GM12878 (cell line): ENCODE results near the gene SHOC2. TPM values are rescaled to one million over a fixed set of nuclear protein-coding genes. Genes with fewer than 3 reads are reported as not detected.

Source experiments
- ATAC-seq: fragments of 200-7000 bp; cut with Tn5 transposase; 3 replicates; pipeline ENCODE4 v1.9.1; 2020; ENCODE audit warnings: mild to moderate bottlenecking, moderate library complexity
- BruUV-seq: library from RNA; stranded (reverse); fragments of 400-500 nt; replicated peaks from 2 replicates; lab custom pipeline; 2021; lab: Mats Ljungman, UMichigan
- CTCF ChIA-PET: fragments of 300-600 bp; sonication (Branson Sonifier 250); formaldehyde crosslinking; extraction: SDS; loops from one replicate; lab custom pipeline; 2021; ENCODE audit warnings: inconsistent platforms; lab: Yijun Ruan, JAX
- POLR2A ChIA-PET: fragments of 350-600 bp; formaldehyde crosslinking; extraction: SDS; loops from one replicate; lab custom pipeline; 2021; ENCODE audit warnings: inconsistent platforms; lab: Charles Lee
- RAD21 ChIA-PET: fragments of 300-600 bp; sonication (Branson Sonifier 250); formaldehyde crosslinking; loops from one replicate; lab custom pipeline; 2023; ENCODE audit warnings: antibody characterized with exemption; ENCODE audit not compliant: unreplicated experiment; lab: Charles Lee
- SMC1A ChIA-PET: fragments of 300-600 bp; sonication (Branson Sonifier 250); formaldehyde crosslinking; loops from one replicate; lab custom pipeline; 2023; ENCODE audit not compliant: unreplicated experiment, uncharacterized antibody; lab: Charles Lee
- DNase-seq: peaks from one replicate; pipeline ENCODE4 v3.0.0-alpha.2; 2011; ENCODE audit warnings: low read depth, low spot score
- FAIRE-seq: peaks from 3 replicates; lab custom pipeline; 2011; peaks lifted over from hg19 to GRCh38; lab: Jason Lieb, UNC
- H2AFZ ChIP-seq: 2 replicates; pipeline ENCODE4 v1.6.0; 2011; ENCODE audit warnings: low read depth, low read length, control low read depth; ENCODE audit not compliant: control insufficient read depth
- H3K27ac ChIP-seq: 2 replicates; pipeline ENCODE4 v1.5.1; 2011; ENCODE audit warnings: control low read depth; ENCODE audit not compliant: control insufficient read depth, insufficient read depth
- H3K27me3 ChIP-seq, 2 experiments: replicated peaks in 1 of 2; 2 replicates each; pipeline versions ENCODE4 v1.6.0 to v1.6.1; 2011; ENCODE audit warnings: low read length in 1 of 2; ENCODE audit not compliant: control insufficient read depth in 2 of 2, insufficient read depth in 2 of 2
- H3K36me3 ChIP-seq, 2 experiments: 2 replicates each; pipeline ENCODE4 v1.5.1; 2011; ENCODE audit warnings: low read length in 1 of 2; ENCODE audit not compliant: control insufficient read depth in 2 of 2, insufficient read depth in 2 of 2
- H3K4me1 ChIP-seq: 2 replicates; pipeline ENCODE4 v1.6.1; 2011; ENCODE audit warnings: mild to moderate bottlenecking, low read length, moderate library complexity, mixed read lengths; ENCODE audit not compliant: control insufficient read depth, insufficient read depth
- H3K4me2 ChIP-seq: 2 replicates; pipeline ENCODE4 v1.6.0; 2011; ENCODE audit warnings: control low read depth; ENCODE audit not compliant: control insufficient read depth, insufficient read depth
- H3K4me3 ChIP-seq: fragments of 200-600 bp; sonication (generic); 2 replicates; pipeline ENCODE4 v1.5.1; 2016
- H3K79me2 ChIP-seq: 2 replicates; pipeline ENCODE4 v1.6.0; 2011; ENCODE audit warnings: low read length; ENCODE audit not compliant: control insufficient read depth, insufficient read depth
- H3K9ac ChIP-seq: 2 replicates; pipeline ENCODE4 v1.8.0; 2011; ENCODE audit warnings: low read length, control low read depth, mixed read lengths; ENCODE audit not compliant: control insufficient read depth, insufficient read depth
- H3K9me3 ChIP-seq: replicated peaks from 3 replicates; pipeline ENCODE4 v1.5.1; 2011; ENCODE audit warnings: mild to moderate bottlenecking, low read length; ENCODE audit not compliant: control insufficient read depth, insufficient read depth
- H4K20me1 ChIP-seq: 2 replicates; pipeline ENCODE4 v1.6.0; 2011; ENCODE audit not compliant: control insufficient read depth, insufficient read depth
- ATF7 ChIP-seq: fragments of 450-650 bp; IDR thresholded peaks from 2 replicates; pipeline ENCODE4 v1.6.1; 2016; ENCODE audit warnings: low read depth, mild to moderate bottlenecking
- CHD2 ChIP-seq: IDR thresholded peaks from 2 replicates; pipeline ENCODE4 v1.6.1; 2011; ENCODE audit warnings: low read depth, low read length, improper control_type of control experiment, borderline replicate concordance
- ETV6 ChIP-seq, 2 experiments: fragments of 450-650 bp in 1 of 2; IDR thresholded peaks in 1 of 2; conservative IDR thresholded peaks in 1 of 2; 2 replicates each; pipeline ENCODE4 v1.6.1; 2014; ENCODE audit warnings: antibody characterized with exemption in 1 of 2, borderline replicate concordance in 1 of 2, low read depth in 1 of 2, mild to moderate bottlenecking in 1 of 2, moderate library complexity in 1 of 2
- FOXM1 ChIP-seq: IDR thresholded peaks from 2 replicates; pipeline ENCODE4 v1.6.1; 2012; ENCODE audit warnings: low read depth, mild to moderate bottlenecking, inconsistent platforms, low read length, moderate library complexity
- HCFC1 ChIP-seq: fragments of 150-350 bp; IDR thresholded peaks from 2 replicates; pipeline ENCODE4 v1.6.1; 2014; ENCODE audit warnings: low read length
- RELB ChIP-seq: fragments of 450-650 bp; IDR thresholded peaks from 2 replicates; pipeline ENCODE4 v1.6.1; 2017; ENCODE audit warnings: low read depth, mild to moderate bottlenecking, moderate library complexity
- WGBS: methylation state at CpG from one replicate; pipeline ENCODE4 v1.1.6; 2016; ENCODE audit warnings: low lambda C conversion rate; ENCODE audit not compliant: insufficient replicate concordance, insufficient coverage; ENCODE audit errors: missing lambda C conversion rate; 5-methylcytosine and 5-hydroxymethylcytosine counted together
- in situ Hi-C: fragments of 300-500 bp; cut with MboI; formaldehyde crosslinking; loops from 9 replicates; pipeline ENCODE4 v1.14.3; 2018; ENCODE audit warnings: mixed read lengths
- intact Hi-C: fragments of 100-400 bp; cut with micrococcal nuclease; formaldehyde crosslinking; loops from one replicate; pipeline ENCODE4 v1.14.2; 2022; ENCODE audit not compliant: unreplicated experiment
- polyA plus RNA-seq, 11 experiments: library from polyadenylated mRNA; depleted of rRNA in 4 of 11; unstranded in 6 of 11; stranded (reverse) in 5 of 11; fragments of >200 nt; fragmentation: Nextera tagmentation in 4 of 11; fragmentation: Illumina TruSeq in 1 of 11; extraction: Ambion mirVana in 4 of 11; extraction: Trizol in 1 of 11; gene quantifications; 1 replicate in 1 of 11; 2 replicates in 10 of 11; pipeline versions ENCODE4 v1.2.1 to v1.2.3, GENCODE V29; 2011 to 2016; ENCODE audit warnings: inconsistent platforms in 2 of 11, missing spikeins in 2 of 11, low read depth in 1 of 11
- total RNA-seq, 4 experiments: library from RNA; depleted of rRNA in 3 of 4; stranded (reverse); fragments of >200 nt in 3 of 4; fragmentation: Illumina TruSeq in 1 of 4; extraction: Trizol in 1 of 4; gene quantifications; 2 replicates each; pipeline versions ENCODE4 v1.2.1 to v1.2.3, GENCODE V29; 2013 to 2021

SHOC2 gene
- total and polyA plus RNA-seq, 10 of the 15 experiments (the other 5 are each of a cell fraction or from before 2014, with no cell fraction given): 24.8 to 65.3 (median 42.6) TPM

- TF ChIP-seq HCFC1 (no peak), CHD2 (no peak), RELB (no peak), ATF7 (no peak), FOXM1 (no peak)
Measured at GRCh38 chr10:110983466-110983865, 64.1 kb downstream of the SHOC2 start (continued).

GRCh38 chr10:110985497-110986275 is 66.3 kb downstream of the SHOC2 start:
- in situ Hi-C loops (no loop called here), intact Hi-C loops (no loop called here)
- Histone ChIP-seq H2AFZ (no peak overlapping the region), H3K27me3 (no peaks in the 10 kb centered on the region), H3K79me2 (peaks cover 39% of the 10 kb centered on the region), H3K9me3 (peaks cover 5% of the 10 kb centered on the region), H3K4me1 (peaks cover 7% of the 10 kb centered on the region; the same call in 1 of the 2 replicates), H3K9ac (no peak overlapping the region), H4K20me1 (no peaks in the 10 kb centered on the region), H3K4me2 (no peak overlapping the region), H3K4me3 (no peak overlapping the region), H3K27ac (no peak overlapping the region), H3K36me3 (peaks cover 0 to 15% of the 10 kb centered on the region in 2 experiments; a peak in 2 of 4 replicates)
- no peak for TF ChIP-seq ETV6 (conservative IDR thresholded peaks at IDR 0.05 in 1 of 2, IDR thresholded peaks at IDR 0.05 in 1 of 2; ENCODE audit: borderline replicate concordance in 1 of 2, low read depth in 1 of 2)
- WGBS: 73% methylated on average over 2 of the region's 2 CpGs
- CTCF ChIA-PET: interaction anchor here (1.4 kb wide), 2 partner anchors 10 to 181 kb away, joined by 3 read pairs; no protein-coding TSS in a partner anchor
- BruUV-seq: no TSS peak
- DNase-seq: no peak
- RAD21 ChIA-PET: no interaction called here
- no peak for FAIRE-seq
- no peak for ATAC-seq
- POLR2A ChIA-PET: interaction anchor here (1.1 to 1.3 kb wide), 2 partner anchors 16 to 68 kb away, joined by 3 to 4 read pairs; no protein-coding TSS in a partner anchor
- SMC1A ChIA-PET: interaction anchor here (1.3 to 1.4 kb wide), 3 partner anchors 48 to 109 kb away, joined by 3 read pairs; no protein-coding TSS in a partner anchor
